Vagina (tissue), 2 donors: ENCODE results near the gene GRM7. TPM values are rescaled to one million over a fixed set of nuclear protein-coding genes. Genes with fewer than 3 reads are reported as not detected.

Source experiments
- DNase-seq, 2 donors: peaks; one replicate each; pipeline ENCODE4 v3.0.0-alpha.2; 2017; ENCODE audit errors: extremely low spot score in 2 of 2
- H3K27ac ChIP-seq: fragments of 200-600 bp; sonication (generic); one replicate; pipeline ENCODE4 v1.5.1; 2019
- H3K27me3 ChIP-seq: fragments of 200-600 bp; sonication (generic); one replicate; pipeline ENCODE4 v1.5.1; 2019
- H3K36me3 ChIP-seq, 2 donors: fragments of 200-600 bp; sonication (generic); one replicate each; pipeline ENCODE4 v1.5.1; 2017 to 2019
- H3K4me1 ChIP-seq: fragments of 200-600 bp; sonication (generic); one replicate; pipeline ENCODE4 v1.5.1; 2019
- H3K4me3 ChIP-seq, 2 donors: fragments of 200-600 bp; sonication (generic); 1 replicate in 1 of 2; 2 replicates in 1 of 2; pipeline ENCODE4 v1.5.1; 2016 to 2019
- H3K9me3 ChIP-seq: fragments of 200-600 bp; sonication (generic); one replicate; pipeline ENCODE4 v1.5.1; 2019
- CTCF ChIP-seq, 3 experiments: fragments of 450-650 bp in 2 of 3; fragments of 200-600 bp in 1 of 3; sonication (generic) in 1 of 3; IDR thresholded peaks; one replicate each; pipeline ENCODE4 v1.5.1; 2017 to 2019; ENCODE audit warnings: antibody characterized with exemption in 3 of 3, mild to moderate bottlenecking in 2 of 3, moderate library complexity in 2 of 3
- POLR2A ChIP-seq, 2 donors: fragments of 450-650 bp; IDR thresholded peaks; one replicate each; pipeline ENCODE4 v1.6.1; 2017; ENCODE audit warnings: antibody characterized with exemption in 2 of 2, mild to moderate bottlenecking in 2 of 2, moderate library complexity in 2 of 2
- POLR2AphosphoS5 ChIP-seq, 2 donors: sonication (generic); formaldehyde crosslinking; IDR thresholded peaks; one replicate each; pipeline ENCODE4 v1.9.0; 2017; ENCODE audit warnings: antibody characterized with exemption in 2 of 2, mild to moderate bottlenecking in 2 of 2, low read depth in 1 of 2; ENCODE audit not compliant: insufficient read depth in 1 of 2
- intact Hi-C: fragments of 100-400 bp; cut with DNase I; formaldehyde crosslinking; loops from one replicate; pipeline ENCODE4 v1.15.1; 2023
- total RNA-seq: library from RNA; depleted of rRNA; stranded (reverse); fragments of >200 nt; gene quantifications from one replicate; pipeline ENCODE4 v1.2.3, GENCODE V29; 2016

The GRM7 gene
- total RNA-seq, 1 donor from 2014 or later = 2.0 TPM

DNA sequence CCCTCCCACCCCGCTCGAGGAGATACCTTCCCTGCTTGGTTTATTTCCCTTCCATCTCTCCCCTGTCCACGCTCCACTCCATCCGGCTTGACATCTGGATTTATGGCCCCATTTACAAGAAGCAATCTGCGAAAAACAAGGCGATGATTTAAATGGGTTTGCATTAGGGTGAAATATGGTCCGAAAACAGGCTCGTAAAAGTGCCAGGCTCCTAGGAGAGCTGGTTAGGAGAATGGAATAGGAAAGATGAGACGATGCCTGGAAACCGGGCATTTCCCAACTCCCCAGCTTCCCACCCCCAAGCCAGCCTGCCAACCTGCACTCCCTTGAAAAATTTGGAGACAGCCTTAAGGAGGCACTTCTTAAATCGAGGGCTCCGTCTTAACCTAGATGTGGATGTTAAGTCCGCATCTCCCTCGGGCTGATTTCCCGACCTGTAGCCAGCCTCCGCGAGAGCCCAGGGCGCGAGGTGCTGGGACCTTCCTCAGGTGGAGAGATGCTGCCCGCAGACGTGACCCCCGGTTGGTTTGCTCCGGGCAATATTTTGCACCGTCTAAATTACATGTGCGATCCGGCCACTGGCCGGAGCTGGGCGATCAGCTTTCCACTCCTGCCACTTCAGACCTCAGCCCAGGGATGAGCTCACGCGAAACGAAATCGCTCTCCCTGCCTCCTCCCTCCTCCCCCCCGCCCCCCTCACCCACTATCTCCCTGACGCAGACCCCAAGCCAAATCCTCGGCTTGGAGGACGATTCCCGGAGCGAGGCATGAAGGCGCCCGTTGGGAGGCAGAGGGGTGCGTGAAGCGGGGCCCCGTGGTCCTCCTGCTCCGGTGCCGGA, 1.3 kb downstream of the GRM7 start:
- TF ChIP-seq CTCF (IDR thresholded peaks at IDR 0.05) (no peak), POLR2AphosphoS5 (IDR thresholded peaks at IDR 0.05; ENCODE audit: insufficient read depth in 1 of 2, low read depth in 1 of 2) (no peak), POLR2A (IDR thresholded peaks at IDR 0.05) (no peak)
- Histone ChIP-seq H3K4me1 (peaks cover 24% of the 10 kb centered on the region), H3K27me3 (no peaks in the 10 kb centered on the region), H3K36me3 (no peaks in the 10 kb centered on the region), H3K9me3 (no peaks in the 10 kb centered on the region), H3K4me3 (peak overlapping the region; percentile 41 to 43), H3K27ac (no peak overlapping the region)
- intact Hi-C loops = no loop called here
- DNase-seq = no peak

- intact Hi-C loops = no loop called here
- TF ChIP-seq POLR2AphosphoS5 (IDR thresholded peaks at IDR 0.05; ENCODE audit: insufficient read depth in 1 of 2, low read depth in 1 of 2) = no peak
- TF ChIP-seq CTCF (IDR thresholded peaks at IDR 0.05) = no peak
- no peak for TF ChIP-seq POLR2A (IDR thresholded peaks at IDR 0.05)
- Histone ChIP-seq H3K36me3 (no peaks in the 10 kb centered on the region), H3K4me3 (peak overlapping the region; percentile 41 to 43), H3K4me1 (peaks cover 24% of the 10 kb centered on the region), H3K27me3 (no peaks in the 10 kb centered on the region), H3K9me3 (no peaks in the 10 kb centered on the region), H3K27ac (no peak overlapping the region)
- no peak for DNase-seq
Observed at GRCh38 chr3:6862880-6863195, 1.9 kb downstream of the GRM7 start.

DNA sequence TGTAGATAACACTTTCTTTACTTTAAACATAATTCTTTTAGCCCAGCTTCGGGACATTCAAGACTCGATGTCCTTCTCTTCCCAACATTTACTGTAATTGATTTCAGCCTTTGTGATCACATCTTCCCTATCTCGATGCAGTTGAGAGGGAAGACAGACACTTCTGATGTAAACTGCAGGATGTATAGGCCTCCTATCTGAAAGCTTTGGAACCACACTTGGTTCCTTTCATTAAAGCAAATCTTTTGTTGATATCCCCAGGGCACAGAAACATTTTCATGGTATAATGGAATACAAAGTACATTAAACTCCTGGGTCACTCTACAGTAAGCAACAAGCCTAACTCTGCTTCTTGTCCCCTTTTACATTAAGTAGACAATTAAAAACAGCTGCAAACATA, 6.4 kb downstream of the GRM7 start:
- no peaks in the 10 kb centered on the region for H3K36me3 ChIP-seq

GRCh38 chr3:6878731-6879130, 17.8 kb downstream of the GRM7 start:
- no peak overlapping the region for H3K4me3 ChIP-seq
- no peaks in the 10 kb centered on the region for H3K36me3 ChIP-seq
- no peak for DNase-seq
- no peak for TF ChIP-seq POLR2A (IDR thresholded peaks at IDR 0.05)
- TF ChIP-seq CTCF (IDR thresholded peaks at IDR 0.05) = no peak
- no peak for TF ChIP-seq POLR2AphosphoS5 (IDR thresholded peaks at IDR 0.05; ENCODE audit: insufficient read depth in 1 of 2, low read depth in 1 of 2)
- no peaks in the 10 kb centered on the region for H3K27me3 ChIP-seq
- H3K9me3 ChIP-seq = no peaks in the 10 kb centered on the region
- H3K4me1 ChIP-seq = no peaks in the 10 kb centered on the region
- H3K27ac ChIP-seq = no peak overlapping the region
- intact Hi-C loops = no loop called here

More for the DNA sequence above, 6.4 kb downstream of the GRM7 start:
- no peak for DNase-seq
- Histone ChIP-seq H3K27me3 (no peaks in the 10 kb centered on the region), H3K4me3 (no peak overlapping the region), H3K4me1 (peaks cover 4% of the 10 kb centered on the region), H3K27ac (no peak overlapping the region), H3K9me3 (no peaks in the 10 kb centered on the region)
- intact Hi-C loops = no loop called here
- no peak for TF ChIP-seq CTCF (IDR thresholded peaks at IDR 0.05)
- no peak for TF ChIP-seq POLR2A (IDR thresholded peaks at IDR 0.05)
- no peak for TF ChIP-seq POLR2AphosphoS5 (IDR thresholded peaks at IDR 0.05; ENCODE audit: insufficient read depth in 1 of 2, low read depth in 1 of 2)

DNA sequence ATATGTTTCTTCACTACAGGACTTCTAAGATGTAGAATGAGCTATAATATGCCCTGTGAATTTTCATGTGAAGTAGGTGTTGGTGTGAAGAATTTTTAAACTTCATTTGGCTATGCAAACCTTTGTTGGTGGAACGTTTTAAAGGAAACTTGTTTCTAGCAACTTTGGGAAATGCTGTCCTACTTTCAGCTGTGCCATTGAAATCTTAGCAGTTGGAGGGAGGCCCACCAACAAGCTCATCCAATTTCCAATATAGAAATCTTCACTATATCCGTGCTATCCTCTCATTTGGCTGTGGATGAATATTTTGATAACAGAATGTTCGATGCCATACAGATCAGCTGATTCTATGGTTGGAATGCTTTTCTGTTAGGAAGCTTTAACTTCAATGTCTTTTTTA, 51.3 kb downstream of the GRM7 start:
- H3K9me3 ChIP-seq = no peaks in the 10 kb centered on the region
- no peaks in the 10 kb centered on the region for H3K4me1 ChIP-seq
- intact Hi-C loops = no loop called here
- no peak for TF ChIP-seq POLR2A (IDR thresholded peaks at IDR 0.05)
- no peak for TF ChIP-seq POLR2AphosphoS5 (IDR thresholded peaks at IDR 0.05; ENCODE audit: insufficient read depth in 1 of 2, low read depth in 1 of 2)
- TF ChIP-seq CTCF (IDR thresholded peaks at IDR 0.05) = no peak
- no peaks in the 10 kb centered on the region for H3K27me3 ChIP-seq
- no peak overlapping the region for H3K27ac ChIP-seq
- no peaks in the 10 kb centered on the region for H3K36me3 ChIP-seq
- no peak overlapping the region for H3K4me3 ChIP-seq
- DNase-seq = no peak
